Activated naive CD8-positive, alpha-beta T cell treated with anti-CD3 and anti-CD28 coated beads, Interleukin-2, amount 10 ng/mL, durations not matched to agents 7 days and 5 days (primary cell): Measurements from ENCODE around the gene TIMP4. TPM values are rescaled to one million over a fixed set of nuclear protein-coding genes. Genes with fewer than 3 reads are reported as not detected.

Source experiments
- ATAC-seq: fragments of 150-1000 bp; cut with Tn5 transposase; one replicate; pipeline ENCODE4 v1.10.0; 2021; ENCODE audit warnings: low read depth, moderate library complexity
- POLR2A ChIA-PET: fragments of 350-600 bp; sonication (Branson Sonifier 250); formaldehyde crosslinking; loops from one replicate; lab custom pipeline; 2021; ENCODE audit warnings: antibody characterized with exemption; lab: Charles Lee
- DNase-seq: peaks from one replicate; pipeline ENCODE4 v3.0.0; 2021
- H3K27ac Mint-ChIP-seq: one replicate; pipeline ENCODE4 v1.8.0; 2022; ENCODE audit warnings: mild to moderate bottlenecking, mixed read lengths
- H3K27me3 Mint-ChIP-seq: one replicate; pipeline ENCODE4 v1.8.0; 2022; ENCODE audit warnings: mild to moderate bottlenecking, moderate library complexity, mixed read lengths
- H3K36me3 Mint-ChIP-seq: one replicate; pipeline ENCODE4 v1.8.0; 2021; ENCODE audit warnings: mild to moderate bottlenecking, mixed read lengths
- H3K4me1 Mint-ChIP-seq: one replicate; pipeline ENCODE4 v1.8.0; 2021; ENCODE audit warnings: mixed read lengths
- H3K4me3 Mint-ChIP-seq: one replicate; pipeline ENCODE4 v1.8.0; 2022; ENCODE audit warnings: mild to moderate bottlenecking, moderate library complexity, mixed read lengths
- H3K9me3 Mint-ChIP-seq: one replicate; pipeline ENCODE4 v1.8.0; 2021; ENCODE audit warnings: mixed read lengths
- total RNA-seq, 2 experiments: library from RNA; stranded (reverse); gene quantifications; one replicate each; pipeline ENCODE4 v1.2.3, GENCODE V29; 2021

Gene TIMP4
- total RNA-seq, 2 experiments from 2014 or later, result not detected

GRCh38 chr3:12150112-12150511, 8.6 kb downstream of the TIMP4 start:
- POLR2A ChIA-PET, result no interaction called here
- DNase-seq (no peak), ATAC-seq (no peak)
- Mint-ChIP-seq H3K4me3 (no peak overlapping the region), H3K9me3 (no peaks in the 10 kb centered on the region), H3K27me3 (peaks cover 7% of the 10 kb centered on the region), H3K36me3 (no peaks in the 10 kb centered on the region), H3K4me1 (no peaks in the 10 kb centered on the region), H3K27ac (no peak overlapping the region)

GRCh38 chr3:12149029-12149428, 9.7 kb downstream of the TIMP4 start:
- H3K4me3 Mint-ChIP-seq, result no peak overlapping the region
- H3K27me3 Mint-ChIP-seq, result peaks cover 9% of the 10 kb centered on the region
- POLR2A ChIA-PET, result no interaction called here
- no peak overlapping the region for H3K27ac Mint-ChIP-seq
- no peaks in the 10 kb centered on the region for H3K4me1 Mint-ChIP-seq
- no peak for DNase-seq
- H3K36me3 Mint-ChIP-seq, result no peaks in the 10 kb centered on the region
- ATAC-seq, result no peak
- H3K9me3 Mint-ChIP-seq, result no peaks in the 10 kb centered on the region

GRCh38 chr3:12148183-12148940, 10.3 kb downstream of the TIMP4 start:
- POLR2A ChIA-PET, result no interaction called here
- no peak for ATAC-seq
- H3K9me3 Mint-ChIP-seq, result no peaks in the 10 kb centered on the region
- no peak overlapping the region for H3K27ac Mint-ChIP-seq
- H3K36me3 Mint-ChIP-seq, result no peaks in the 10 kb centered on the region
- DNase-seq, result no peak
- H3K4me1 Mint-ChIP-seq, result no peaks in the 10 kb centered on the region
- H3K4me3 Mint-ChIP-seq, result no peak overlapping the region
- H3K27me3 Mint-ChIP-seq, result peaks cover 9% of the 10 kb centered on the region

GRCh38 chr3:12147049-12147780, 11.5 kb downstream of the TIMP4 start:
- Mint-ChIP-seq H3K27me3 (peaks cover 9% of the 10 kb centered on the region), H3K4me3 (no peak overlapping the region), H3K9me3 (no peaks in the 10 kb centered on the region), H3K4me1 (no peaks in the 10 kb centered on the region), H3K27ac (no peak overlapping the region), H3K36me3 (no peaks in the 10 kb centered on the region)
- ATAC-seq (no peak), DNase-seq (no peak)
- POLR2A ChIA-PET, result no interaction called here

- Mint-ChIP-seq H3K27ac (no peak overlapping the region), H3K9me3 (no peaks in the 10 kb centered on the region), H3K4me1 (no peaks in the 10 kb centered on the region), H3K36me3 (no peaks in the 10 kb centered on the region), H3K27me3 (peaks cover 9% of the 10 kb centered on the region), H3K4me3 (no peak overlapping the region)
- POLR2A ChIA-PET, result no interaction called here
- DNase-seq (no peak), ATAC-seq (no peak)
Observed at GRCh38 chr3:12143949-12144504, 14.7 kb downstream of the TIMP4 start.

- no peaks in the 10 kb centered on the region for H3K36me3 Mint-ChIP-seq
Observed at GRCh38 chr3:12142476-12142875, 16.2 kb downstream of the TIMP4 start.

GRCh38 chr3:12141350-12141749, 17.4 kb downstream of the TIMP4 start:
- no peak for ATAC-seq
- no peaks in the 10 kb centered on the region for H3K9me3 Mint-ChIP-seq
- H3K27ac Mint-ChIP-seq, result no peak overlapping the region
- no peaks in the 10 kb centered on the region for H3K36me3 Mint-ChIP-seq
- H3K27me3 Mint-ChIP-seq, result peaks cover 9% of the 10 kb centered on the region
- POLR2A ChIA-PET, result no interaction called here
- peaks cover 6% of the 10 kb centered on the region for H3K4me1 Mint-ChIP-seq
- no peak for DNase-seq
- H3K4me3 Mint-ChIP-seq, result no peak overlapping the region

More at GRCh38 chr3:12142476-12142875, 16.2 kb downstream of the TIMP4 start:
- POLR2A ChIA-PET, result no interaction called here
- DNase-seq (no peak), ATAC-seq (no peak)
- Mint-ChIP-seq H3K9me3 (no peaks in the 10 kb centered on the region), H3K27me3 (peaks cover 9% of the 10 kb centered on the region), H3K27ac (no peak overlapping the region), H3K4me3 (no peak overlapping the region), H3K4me1 (peaks cover 6% of the 10 kb centered on the region)

- Mint-ChIP-seq H3K27ac (no peak overlapping the region), H3K36me3 (no peaks in the 10 kb centered on the region), H3K9me3 (no peaks in the 10 kb centered on the region), H3K4me1 (peaks cover 6% of the 10 kb centered on the region), H3K27me3 (peaks cover 11% of the 10 kb centered on the region), H3K4me3 (no peak overlapping the region)
- ATAC-seq, result no peak
- DNase-seq, result no peak
- POLR2A ChIA-PET, result no interaction called here
Observed at GRCh38 chr3:12139111-12139511, 19.6 kb downstream of the TIMP4 start.

- Mint-ChIP-seq H3K4me3 (no peak overlapping the region), H3K9me3 (no peaks in the 10 kb centered on the region), H3K27me3 (peaks cover 12% of the 10 kb centered on the region), H3K4me1 (peaks cover 6% of the 10 kb centered on the region), H3K36me3 (no peaks in the 10 kb centered on the region), H3K27ac (no peak overlapping the region)
- ATAC-seq (no peak), DNase-seq (no peak)
- POLR2A ChIA-PET, result no interaction called here
Observed at GRCh38 chr3:12138044-12138443, 20.7 kb downstream of the TIMP4 start.

- Mint-ChIP-seq H3K36me3 (no peaks in the 10 kb centered on the region), H3K4me1 (peaks cover 6% of the 10 kb centered on the region), H3K27me3 (peaks cover 22% of the 10 kb centered on the region), H3K4me3 (no peak overlapping the region), H3K27ac (no peak overlapping the region), H3K9me3 (no peaks in the 10 kb centered on the region)
- DNase-seq, result no peak
- POLR2A ChIA-PET, result no interaction called here
- ATAC-seq, result no peak
Observed at GRCh38 chr3:12136371-12136770, 22.3 kb downstream of the TIMP4 start.

- Mint-ChIP-seq H3K27me3 (peaks cover 28% of the 10 kb centered on the region), H3K4me3 (no peak overlapping the region), H3K4me1 (peaks cover 6% of the 10 kb centered on the region), H3K9me3 (no peaks in the 10 kb centered on the region), H3K36me3 (no peaks in the 10 kb centered on the region), H3K27ac (no peak overlapping the region)
- ATAC-seq, result peak; percentile 94
- POLR2A ChIA-PET, result interaction anchor here (1.0 kb wide), 1 partner anchor 349 kb away, joined by 4 read pairs; the partner anchor contains the start of gene TSEN2
- DNase-seq, result peak; percentile 65
Observed at GRCh38 chr3:12135029-12135657, 23.6 kb downstream of the TIMP4 start.

GRCh38 chr3:12132881-12133280, 25.8 kb downstream of the TIMP4 start:
- DNase-seq (no peak), ATAC-seq (no peak)
- no peaks in the 10 kb centered on the region for H3K36me3 Mint-ChIP-seq
- no peaks in the 10 kb centered on the region for H3K4me1 Mint-ChIP-seq
- POLR2A ChIA-PET, result no interaction called here
- no peak overlapping the region for H3K27ac Mint-ChIP-seq
- peaks cover 32% of the 10 kb centered on the region for H3K27me3 Mint-ChIP-seq
- no peaks in the 10 kb centered on the region for H3K9me3 Mint-ChIP-seq
- H3K4me3 Mint-ChIP-seq, result no peak overlapping the region

GRCh38 chr3:12131351-12132090, 27.2 kb downstream of the TIMP4 start:
- Mint-ChIP-seq H3K36me3 (no peaks in the 10 kb centered on the region), H3K4me1 (no peaks in the 10 kb centered on the region), H3K27me3 (peaks cover 34% of the 10 kb centered on the region), H3K4me3 (no peak overlapping the region), H3K27ac (no peak overlapping the region), H3K9me3 (no peaks in the 10 kb centered on the region)
- ATAC-seq, result no peak
- POLR2A ChIA-PET, result no interaction called here
- no peak for DNase-seq
